Medulla oblongata (tissue), 1 donor: ENCODE measurements around the gene TNS1.

Source experiments
- DNase-seq: peaks from one replicate; pipeline ENCODE4 v3.0.0-alpha.2; 2015; ENCODE audit errors: extremely low spot score

TNS1 gene

DNA sequence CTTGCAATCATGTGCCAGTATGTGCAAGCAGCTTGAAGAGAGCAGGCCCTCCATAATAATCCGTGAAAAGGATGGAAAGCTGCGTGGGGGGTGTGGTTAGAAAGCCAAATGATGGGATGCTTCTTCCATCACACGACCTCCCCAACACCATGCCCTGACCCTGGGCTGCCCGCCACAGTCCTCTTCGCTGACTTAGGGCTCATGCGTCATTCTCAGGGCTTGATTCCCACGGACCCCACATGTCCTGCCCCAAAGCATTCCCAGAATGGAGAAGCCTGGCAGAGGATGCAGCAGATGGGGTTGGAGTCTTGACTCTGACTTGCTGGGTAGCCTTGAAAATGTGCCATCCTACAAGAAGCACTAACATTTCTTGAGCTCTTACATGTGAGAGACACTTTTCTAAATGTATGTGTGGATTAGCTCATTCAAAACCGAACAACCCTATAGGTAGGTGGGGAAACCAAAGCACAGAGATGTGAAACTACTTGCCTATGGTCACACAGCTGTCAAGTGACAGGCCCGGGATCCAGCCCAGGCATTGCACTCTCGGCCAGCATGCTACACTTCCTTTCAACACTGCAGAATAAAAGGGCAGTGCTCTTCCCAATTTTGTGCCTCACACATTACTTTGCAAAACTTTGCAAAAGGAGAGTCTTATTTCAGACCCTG is 3.7 kb downstream of the TNS1 start:
- DNase-seq: no peak

- DNase-seq: no peak
These were observed 5.3 kb downstream of the TNS1 start for GRCh38 chr2:217997510-217997909.

GRCh38 chr2:217996361-217996760 is 6.4 kb downstream of the TNS1 start:
- no peak for DNase-seq

- DNase-seq: no peak
These were observed 7.0 kb downstream of the TNS1 start for GRCh38 chr2:217995731-217996231.

GRCh38 chr2:217994776-217995274 is 8.0 kb downstream of the TNS1 start:
- DNase-seq: no peak

DNA sequence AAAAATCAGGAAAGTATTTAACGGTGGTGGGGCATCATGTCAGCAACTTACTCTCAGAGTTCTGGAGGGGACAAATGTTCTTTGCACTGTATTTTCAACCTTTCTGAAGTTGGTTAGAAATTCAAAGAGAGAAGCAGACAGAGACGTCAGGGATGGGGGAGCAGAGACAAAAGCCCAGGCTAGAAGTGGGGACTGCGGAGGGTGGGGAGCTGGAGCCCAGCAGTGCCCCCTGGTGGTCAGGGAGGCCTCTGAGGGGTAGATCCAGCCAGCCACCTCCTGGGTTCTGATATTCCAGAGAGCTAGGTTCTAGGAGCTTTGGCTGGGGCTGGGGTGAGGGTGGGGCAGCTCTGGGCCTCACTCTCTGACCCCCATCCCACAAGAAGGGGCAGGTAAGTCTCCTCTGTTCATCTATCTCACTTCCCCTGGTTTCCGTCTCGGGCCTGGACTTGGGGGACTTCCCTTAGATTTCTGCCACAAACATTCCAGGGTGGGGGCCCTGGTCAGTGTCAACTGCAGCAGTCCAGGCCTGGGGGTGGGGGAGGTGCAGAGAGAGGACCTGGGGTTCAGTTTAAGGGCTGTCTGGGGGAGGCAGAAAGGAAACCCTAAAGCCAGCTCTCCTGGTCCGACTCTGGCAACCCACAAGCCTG is 8.9 kb downstream of the TNS1 start:
- peak; percentile 61 for DNase-seq

DNA sequence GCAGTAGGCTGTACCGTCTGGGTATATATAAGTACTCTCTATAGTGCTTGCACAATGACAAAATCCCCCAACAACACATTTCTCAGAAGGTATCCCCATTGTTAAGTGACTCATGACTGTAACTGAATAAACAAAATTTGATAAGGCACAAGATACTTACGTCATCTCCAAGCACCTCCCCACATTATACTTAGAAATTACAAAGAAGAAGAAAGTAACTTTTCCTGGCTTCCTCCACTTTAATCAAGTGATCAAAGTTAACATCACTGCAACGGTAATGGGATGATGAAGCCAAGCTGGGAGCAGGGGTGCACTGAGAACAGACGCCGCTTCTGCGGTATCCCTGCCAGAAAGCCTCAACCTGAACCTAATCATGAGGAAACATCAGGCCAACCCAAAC is 9.7 kb downstream of the TNS1 start:
- no peak for DNase-seq

DNA sequence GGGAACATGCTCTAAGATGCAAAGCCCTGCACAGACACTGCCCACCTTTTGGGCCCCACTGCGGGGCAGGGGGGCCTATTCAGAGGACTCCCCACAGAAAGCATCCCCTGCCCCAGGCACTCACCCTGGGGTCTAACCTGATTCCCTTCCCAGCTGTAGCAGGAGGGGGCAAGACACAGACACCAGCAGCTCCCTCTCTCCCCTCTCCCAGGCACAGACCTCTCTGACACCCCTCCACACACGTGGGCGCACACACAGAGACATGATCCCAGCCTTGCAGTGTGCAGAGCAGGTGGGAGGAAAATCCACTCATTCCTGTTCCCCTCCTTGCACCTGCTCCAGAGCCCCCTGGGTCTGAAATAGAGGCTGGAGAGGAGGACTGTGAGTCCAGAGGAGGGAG is 10.7 kb downstream of the TNS1 start:
- DNase-seq: no peak

- no peak for DNase-seq
These were observed 11.9 kb downstream of the TNS1 start for GRCh38 chr2:217990791-217991465.

- DNase-seq: no peak
These were observed 12.4 kb downstream of the TNS1 start for GRCh38 chr2:217990389-217990788.

- no peak for DNase-seq
These were observed 13.4 kb downstream of the TNS1 start for GRCh38 chr2:217989221-217989948.

GRCh38 chr2:217988840-217989204 is 14.0 kb downstream of the TNS1 start:
- DNase-seq: no peak

- DNase-seq: peak; percentile 92
These were observed 14.6 kb downstream of the TNS1 start for GRCh38 chr2:217988014-217988839.

DNA sequence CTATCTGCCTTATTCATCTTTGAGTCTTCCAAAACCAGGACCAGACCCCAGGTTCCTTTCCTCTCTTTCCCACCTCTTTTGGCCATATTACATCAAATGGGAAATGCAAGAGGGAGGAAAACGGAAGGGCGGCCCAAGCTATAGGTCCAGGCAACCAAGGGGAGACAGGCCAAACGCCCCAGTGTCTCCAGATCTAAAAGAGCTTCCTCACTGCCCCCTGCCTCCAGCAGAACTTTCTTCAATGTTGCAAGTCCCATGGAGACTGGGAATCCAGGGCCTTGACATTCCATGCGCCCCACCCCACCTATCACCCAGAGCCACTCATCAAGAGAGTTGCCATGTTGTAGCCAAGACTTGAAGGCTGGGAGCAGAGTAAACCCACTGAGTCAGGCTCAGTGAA is 15.4 kb downstream of the TNS1 start:
- no peak for DNase-seq

- no peak for DNase-seq
These were observed 16.4 kb downstream of the TNS1 start for GRCh38 chr2:217986256-217986961.

- no peak for DNase-seq
These were observed 19.2 kb downstream of the TNS1 start for GRCh38 chr2:217983276-217984233.

- no peak for DNase-seq
These were observed 20.8 kb downstream of the TNS1 start for GRCh38 chr2:217981971-217982370.

DNA sequence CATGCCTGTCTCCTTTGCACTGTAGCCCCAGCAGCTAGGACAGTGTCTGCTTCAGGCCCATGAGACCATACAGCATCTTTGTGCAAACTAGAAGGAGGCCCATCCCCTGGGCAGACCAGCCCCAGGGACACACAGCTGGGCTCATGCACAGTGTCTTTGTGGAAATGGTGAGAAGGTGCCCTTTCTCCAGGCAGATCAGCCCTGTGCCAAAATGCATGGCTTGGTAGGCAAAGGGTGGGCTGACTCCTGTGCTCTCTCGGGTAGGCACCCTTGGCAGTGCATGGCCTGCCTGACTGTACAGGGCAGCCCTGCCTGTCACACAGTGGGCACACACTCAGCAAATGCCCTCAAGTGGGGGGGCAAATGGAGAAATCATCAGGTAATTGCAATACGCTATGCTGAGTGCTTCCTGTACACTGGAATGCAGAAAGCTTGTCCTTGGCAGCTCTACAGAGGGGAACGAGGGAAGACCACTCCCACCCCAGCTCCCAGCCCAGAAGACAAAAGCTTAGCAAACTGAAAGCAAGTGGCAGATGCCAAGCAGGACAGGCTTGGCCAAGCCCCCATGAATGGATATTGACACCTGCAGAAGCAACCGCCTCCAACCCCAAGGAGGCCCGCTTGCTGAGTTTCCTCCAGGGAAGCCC is 21.6 kb downstream of the TNS1 start:
- DNase-seq: no peak

DNA sequence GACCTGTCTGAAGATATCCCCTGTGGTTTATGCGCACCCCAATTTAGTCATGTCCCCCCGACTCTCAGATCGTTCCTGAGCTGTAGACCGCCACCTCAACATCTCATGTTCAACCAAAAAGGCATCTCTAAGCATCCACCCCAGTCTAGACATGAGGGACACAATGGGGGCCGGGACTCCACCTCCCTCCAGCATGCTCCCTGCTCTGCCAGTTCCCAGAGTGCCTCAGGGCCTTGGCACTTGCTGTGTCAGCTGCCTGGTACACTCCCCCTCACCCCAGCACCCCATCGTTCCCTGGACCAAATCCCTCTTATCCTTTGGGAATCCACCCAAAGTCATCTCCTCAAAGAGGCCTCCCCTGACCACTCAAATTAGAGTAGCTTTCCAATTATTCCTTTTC is 22.2 kb downstream of the TNS1 start:
- DNase-seq: no peak
